ENCODE results near the gene GFAP.

Gene GFAP

DNA sequence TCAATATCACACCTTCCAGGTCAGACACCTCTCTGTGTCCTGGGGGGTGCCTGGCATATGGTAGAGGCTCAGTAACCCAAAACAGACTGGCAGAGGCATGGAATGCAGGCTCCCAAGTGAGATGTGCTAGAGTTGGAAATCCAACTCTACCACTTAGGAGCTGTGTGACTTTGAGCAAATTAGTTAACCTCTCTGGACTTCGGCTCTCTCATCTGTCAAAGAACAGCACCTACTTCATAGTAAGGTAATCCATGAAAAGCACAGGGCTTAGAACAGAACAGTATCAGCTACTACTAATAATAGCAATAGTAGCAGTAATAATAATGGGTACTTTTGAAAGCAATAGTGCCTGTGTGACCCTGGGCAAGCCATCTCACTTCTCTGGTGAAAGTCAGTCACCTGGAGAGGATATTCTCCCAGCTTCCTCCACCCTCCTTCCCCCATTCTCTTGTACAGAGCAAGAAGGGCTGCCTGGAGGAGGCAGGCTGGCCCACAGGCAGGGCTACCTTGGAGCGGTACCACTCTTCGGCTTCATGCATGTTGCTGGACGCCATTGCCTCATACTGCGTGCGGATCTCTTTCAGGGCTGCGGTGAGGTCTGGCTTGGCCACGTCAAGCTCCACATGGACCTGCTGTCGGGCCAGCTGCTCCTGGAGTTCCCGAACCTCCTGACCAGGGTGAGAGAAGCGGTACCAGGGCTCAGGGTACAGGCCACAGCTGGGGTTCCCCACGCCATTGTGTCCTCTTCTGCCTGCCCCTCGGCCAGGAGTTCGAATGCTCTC is 2.3 kb downstream of the GFAP start:
- no peak for DNase-seq

DNA sequence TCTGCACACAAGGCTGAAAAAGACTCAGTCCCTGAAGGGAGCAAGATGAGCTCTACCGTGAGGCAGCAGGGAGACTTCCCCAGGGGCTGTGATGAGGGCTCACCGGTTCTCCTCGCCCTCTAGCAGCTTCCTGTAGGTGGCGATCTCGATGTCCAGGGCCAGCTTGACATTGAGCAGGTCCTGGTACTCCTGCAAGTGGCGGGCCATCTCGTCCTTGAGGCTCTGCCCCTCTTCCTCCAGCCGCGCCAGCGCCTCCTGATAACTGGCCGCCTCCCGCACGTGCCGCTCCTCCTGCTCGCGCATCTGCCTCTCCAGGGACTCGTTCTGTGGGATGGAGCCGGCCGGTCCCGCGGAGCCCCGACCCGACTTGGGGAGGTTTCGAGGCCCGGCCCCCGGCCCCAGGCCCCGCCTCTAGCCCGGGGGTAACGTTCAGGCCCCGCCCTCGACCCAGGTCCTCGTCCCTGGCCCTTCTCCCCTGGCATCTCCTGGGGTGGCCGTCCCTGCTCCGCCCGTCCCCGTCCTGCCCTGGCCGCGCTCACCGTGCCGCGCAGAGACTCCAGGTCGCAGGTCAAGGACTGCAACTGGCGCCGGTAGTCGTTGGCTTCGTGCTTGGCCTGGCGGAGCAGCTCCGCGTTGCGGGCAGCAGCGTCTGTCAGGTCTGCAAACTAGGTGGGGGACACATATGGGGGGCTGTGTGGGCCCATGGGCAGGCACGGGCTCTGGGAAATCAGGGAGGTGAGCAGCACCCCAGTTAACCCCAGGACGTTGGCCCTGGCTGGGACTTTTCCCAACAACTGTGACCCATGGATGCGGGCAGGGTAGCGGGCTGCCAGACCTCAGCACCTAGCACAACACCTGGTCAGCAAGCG is 3.9 kb downstream of the GFAP start:
- DNase-seq, result peak; percentile 32 to 46

DNA sequence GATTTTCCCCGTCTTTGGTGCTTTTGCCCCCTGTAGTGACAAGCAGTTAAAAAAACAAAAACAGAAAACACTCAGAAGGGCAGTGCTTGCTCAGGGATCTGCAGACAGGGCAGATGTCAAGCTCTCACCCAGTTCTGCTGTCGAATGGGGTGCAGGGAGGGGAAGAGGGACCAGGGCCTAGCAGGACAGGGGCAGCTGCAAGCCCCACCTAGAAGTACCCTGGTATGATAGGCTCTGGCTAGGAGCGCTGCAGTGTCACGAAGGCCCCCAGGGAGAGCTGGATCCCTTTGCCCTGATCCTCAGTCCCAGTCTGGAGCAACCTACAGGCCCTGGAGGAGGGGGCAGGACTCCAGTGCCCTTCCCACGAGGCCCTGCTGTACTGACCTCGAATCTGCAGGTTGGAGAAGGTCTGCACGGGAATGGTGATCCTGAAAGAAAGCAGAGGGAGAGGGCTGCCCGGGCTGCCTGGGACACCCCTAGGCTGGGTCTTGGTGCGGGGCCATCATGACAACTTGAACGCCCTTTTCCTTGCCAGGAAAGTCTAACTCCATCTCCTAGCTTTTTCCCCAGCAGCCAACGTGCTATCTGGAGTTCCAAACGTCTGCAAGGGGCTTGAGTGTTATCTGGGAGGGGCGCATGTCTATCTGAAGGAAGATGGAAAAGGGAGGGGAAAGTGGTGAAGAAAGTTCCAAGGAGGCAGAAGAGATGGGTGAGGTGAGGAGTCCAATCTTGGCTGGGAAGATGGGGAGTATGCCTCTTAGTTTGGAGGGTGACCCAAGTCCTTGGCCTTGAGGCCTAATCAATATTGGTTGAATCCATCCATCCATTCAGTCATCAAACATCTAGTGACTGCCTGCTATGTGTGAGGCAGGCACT is 4.8 kb downstream of the GFAP start:
- no peak for DNase-seq

DNA sequence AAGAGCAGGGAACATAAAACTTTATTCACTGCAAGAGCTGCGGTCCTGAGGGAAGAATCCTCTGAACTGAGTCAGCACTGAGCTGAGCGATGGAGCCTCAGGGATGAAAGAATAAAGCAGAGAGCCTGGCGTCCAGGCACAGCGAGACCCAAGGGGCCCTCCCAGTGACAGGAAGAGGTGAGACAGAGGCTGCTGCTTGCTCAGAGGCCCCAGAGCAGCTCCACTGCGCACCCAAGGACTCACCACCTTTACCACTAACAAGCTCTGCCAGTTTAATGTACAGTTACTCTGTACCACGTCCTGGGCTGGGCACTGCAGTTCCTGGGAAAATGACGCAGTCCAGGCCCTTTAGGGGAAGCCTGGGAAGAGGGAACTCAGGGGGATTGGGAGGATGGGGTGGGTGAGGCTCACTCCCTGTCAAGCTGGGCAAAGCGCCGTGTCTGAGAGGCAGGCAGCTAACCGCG is 5.6 kb downstream of the GFAP start:
- no peak for DNase-seq

DNA sequence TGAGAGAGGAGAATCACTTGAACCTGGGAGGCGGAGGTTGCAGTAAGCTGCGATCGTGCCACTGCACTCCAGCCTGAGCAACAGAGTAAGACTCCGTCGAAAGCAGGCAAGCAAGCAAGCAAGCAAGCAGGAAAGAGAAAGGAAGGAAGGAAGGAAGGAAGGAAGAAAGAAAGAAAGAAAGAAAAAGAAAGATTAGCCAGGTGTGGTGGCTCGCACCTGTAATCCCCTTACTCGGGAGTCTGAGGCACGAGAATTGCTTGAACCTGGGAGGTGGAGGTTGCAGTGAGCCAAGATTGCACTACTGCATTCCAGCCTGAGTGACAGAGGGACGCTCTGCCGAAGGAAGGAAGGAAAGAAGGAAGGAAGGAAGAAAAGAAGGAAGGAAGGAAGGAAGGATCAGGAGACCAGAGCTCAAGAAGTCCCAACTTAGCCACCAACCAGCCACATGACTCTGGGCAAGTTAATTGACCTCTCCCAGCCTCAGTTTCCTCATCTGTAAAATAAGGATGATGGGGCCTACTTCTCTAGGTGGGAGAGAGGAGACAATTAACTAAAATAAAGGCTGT is 6.5 kb downstream of the GFAP start:
- DNase-seq, result no peak

DNA sequence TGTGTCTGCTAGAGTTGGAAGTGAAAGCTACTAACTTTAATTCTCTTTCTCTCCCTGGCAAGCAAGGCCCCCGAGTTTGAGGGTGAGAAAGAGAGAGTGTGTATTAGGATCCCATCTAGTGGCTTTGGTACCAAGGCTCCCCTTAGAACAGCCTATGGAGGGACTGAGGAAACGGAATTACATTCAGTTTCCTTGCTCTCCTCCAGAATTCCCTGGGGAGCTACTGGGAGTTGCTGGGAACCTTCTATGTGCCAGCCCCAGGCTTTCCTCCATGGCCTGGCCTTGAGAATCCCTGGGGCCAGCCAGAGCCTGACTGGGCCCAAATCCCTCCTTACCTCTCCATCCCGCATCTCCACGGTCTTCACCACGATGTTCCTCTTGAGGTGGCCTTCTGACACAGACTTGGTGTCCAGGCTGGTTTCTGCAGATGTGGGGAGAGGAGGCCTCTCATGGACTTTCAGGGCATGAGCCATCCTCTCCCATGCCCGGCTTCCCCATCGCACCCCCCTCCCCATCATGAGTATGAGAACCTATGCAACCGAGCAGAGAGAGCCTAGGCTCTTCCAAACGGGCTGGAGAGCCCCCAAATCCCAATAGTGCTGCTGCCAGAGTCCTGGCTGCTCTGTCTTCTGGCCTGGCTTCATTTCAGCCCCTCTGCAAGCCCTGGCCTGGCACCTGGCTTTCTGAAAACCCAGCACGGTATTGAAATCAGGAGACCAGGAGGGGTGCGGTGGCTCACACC is 7.4 kb downstream of the GFAP start:
- no peak for DNase-seq

DNA sequence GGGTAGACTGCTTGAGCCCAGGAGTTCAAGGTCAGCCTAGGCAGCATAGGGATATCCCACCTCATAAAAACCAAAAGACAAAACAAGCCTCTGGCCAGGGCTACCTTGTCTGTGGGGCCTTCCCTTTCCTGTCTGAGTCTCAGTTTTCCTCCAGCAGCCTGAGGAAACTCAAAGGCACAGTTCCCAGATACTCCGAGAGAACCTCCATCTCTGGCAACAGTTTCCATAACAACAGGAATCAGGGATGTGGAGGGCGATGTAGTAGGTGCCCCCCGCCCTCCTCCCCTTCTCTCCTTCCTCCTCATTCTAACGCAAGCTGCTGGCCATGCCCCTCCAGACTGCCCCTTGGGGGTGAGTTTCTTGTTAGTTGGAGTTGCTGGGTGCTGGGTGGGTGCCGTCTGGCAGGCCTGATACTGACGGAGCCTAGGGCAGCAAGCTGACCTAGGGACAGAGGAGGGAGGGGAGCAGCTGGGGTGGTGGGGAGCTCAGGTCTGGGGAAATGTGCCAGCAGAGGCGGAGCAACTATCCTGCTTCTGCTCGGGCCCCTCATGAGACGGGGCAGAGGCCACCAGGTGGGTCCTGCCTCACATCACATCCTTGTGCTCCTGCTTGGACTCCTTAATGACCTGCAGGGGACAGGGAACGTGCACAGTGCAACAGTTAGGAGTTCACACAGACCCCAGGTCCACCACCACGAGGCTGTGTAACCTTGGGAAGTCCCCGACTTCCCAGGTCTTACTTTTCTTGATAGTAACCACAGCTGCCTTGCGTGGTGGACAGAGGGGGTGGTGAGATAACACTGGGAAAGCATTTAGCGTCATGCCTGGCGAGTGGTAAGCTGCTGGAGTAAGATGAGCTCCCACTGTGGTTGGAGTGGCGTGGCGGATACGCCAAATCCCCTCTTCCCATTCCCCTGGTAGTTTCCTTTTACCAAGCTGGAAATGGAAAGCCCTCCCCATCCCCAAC is 8.3 kb downstream of the GFAP start:
- DNase-seq, result no peak

DNA sequence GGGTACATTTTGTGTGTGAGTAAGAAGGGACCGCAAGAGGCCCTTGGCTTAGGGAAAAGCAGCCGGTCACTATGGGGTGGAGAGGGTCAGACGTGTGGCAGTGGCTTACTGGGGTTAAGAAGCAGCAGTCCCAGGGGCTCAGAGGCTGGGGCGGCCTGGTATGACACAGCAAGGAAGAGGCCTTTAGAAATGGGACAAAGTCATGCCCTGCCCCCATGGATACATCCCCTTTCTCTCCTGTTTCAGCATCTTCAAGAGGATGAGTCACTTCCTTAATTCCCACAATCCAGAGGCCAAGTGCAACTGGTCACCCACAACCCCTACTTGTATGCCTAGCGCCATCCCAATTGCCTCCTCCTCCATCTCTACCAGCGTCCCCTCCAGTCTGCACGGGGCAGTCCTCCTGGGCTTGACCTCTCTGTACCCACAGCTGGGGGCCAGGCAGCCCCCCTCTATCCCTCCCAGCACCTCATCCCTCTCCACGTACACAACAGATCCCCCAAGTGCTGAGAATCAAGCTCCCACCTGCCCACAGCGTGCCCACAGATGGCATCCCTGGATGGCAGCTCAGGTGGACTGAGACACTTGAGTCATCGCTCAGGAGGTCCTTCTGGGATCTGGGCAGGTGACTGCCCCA is 9.2 kb downstream of the GFAP start:
- peak; percentile 71 to 82 for DNase-seq

DNA sequence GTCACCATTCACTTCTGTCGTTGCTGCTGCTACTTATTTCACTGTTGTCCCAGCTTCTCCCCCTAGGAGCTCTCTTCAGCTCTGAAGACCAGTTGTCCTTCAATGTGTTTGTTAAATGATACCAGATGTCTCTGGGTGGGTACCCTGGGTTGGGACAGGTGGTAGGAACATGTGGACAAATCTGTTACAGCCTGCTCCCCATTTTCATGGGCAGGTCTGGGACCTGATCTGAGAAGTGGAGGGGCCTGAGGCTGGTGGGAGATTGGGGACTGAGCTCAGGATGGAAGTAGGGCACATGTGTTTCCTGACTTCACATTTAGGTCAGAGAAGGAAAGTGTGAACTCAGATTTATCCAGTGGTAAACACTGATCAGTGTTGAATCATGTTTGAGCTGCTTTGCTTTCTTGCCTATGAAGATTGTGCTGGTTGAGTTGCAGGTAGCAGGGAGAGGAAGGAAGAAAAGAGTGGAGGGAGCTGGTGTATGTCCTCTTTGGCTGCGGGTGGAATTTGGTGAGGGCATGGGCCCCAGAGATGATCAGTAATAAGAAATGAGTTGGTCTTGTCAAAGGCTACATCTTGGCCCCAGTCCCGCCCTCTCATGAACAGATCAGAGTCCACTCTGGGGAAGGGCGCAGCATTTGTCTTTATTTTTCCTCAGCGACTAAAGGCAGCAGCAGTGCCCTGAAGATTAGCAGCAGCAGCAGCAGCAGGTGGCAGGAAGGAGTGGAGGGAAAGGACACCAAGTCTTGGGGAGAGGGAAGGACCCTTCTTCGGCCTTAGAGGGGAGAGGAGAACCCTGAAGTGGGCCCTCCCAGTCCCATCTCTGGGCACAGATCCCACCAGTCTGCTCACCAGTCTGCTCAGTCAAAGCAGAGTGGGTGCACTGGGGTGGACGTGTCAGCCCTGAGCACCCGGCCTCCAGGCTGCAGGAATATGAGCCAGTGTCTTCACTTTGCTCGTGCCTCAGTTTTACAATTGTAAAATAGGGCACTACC is 10.0 kb downstream of the GFAP start:
- no peak for DNase-seq

DNA sequence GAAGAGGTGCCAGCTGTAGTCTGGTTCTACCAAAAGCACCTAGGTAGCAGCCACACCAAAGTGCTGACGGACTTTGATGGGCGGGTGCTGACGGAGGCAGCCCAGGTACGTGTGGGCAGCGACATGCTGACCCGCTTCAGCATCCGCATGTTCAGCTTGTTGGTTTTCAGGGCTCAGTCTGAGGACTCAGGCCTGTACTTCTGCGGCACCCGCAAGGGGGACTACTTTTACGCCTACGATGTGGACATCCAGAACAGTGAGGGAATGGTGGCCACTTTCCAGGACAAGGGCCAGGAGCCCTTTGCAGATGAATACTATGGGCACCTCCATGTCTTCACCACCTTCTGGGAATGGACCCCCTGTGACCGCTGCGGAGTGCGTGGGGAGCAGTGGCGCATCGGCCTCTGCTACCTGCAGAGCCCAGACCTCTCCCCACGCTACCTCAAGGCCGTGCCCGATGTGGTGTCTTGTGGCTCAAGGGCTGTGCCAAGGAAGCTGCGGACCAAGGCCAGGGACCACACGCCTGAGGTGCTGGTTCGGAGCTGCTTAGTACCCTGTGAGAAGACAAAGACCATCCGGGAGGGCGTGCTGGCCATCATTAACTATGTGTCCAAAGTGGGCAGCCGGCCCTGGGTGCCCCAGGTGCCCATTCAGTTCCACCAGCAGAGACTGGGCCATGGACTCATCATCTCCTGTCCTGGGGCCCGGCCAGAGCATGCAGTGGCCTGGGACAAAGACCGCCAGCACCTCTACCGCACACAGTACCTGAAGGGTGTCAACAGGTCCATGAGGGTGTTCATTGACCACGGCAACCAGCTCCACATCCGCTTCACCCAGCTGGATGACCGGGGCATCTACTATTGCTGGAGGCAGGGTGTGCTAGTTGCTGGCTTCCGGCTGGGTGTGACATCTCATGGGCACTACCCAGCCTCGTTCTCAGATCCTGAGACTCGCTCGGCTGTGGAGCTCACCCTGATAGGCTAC is 11.0 kb downstream of the GFAP start:
- no peak for DNase-seq

DNA sequence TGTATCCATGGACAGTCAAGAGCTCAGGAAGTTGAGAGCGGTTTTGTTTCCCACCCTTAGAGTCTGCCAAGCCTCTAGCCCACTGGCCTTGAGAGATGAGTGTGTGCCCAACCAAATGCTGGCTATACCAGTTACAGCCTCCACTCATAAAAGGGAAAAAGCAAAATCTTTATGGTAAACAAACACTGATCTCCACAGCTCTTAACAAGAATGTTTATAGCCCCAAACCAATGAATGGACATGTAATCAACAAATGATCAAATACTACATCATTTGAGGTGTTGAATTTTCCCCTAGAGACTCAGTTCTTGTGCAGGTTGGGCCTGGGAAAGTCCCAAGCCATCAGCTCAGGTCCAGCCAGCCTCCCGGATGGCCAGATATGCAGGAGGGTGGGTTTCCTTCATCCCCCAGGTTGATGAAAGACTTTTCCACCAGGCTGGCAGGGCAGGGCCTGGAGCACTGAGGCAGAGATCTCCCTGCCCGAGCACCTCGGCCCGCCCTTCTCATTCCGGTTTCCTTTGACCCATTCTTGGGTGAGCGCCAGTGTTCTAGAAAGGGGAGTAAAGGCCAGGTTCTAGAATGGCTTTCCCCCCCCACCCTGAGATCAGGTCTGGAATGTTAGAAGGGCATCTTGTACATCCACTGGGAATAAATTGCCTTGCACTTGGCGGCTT is 12.2 kb downstream of the GFAP start:
- no peak for DNase-seq

DNA sequence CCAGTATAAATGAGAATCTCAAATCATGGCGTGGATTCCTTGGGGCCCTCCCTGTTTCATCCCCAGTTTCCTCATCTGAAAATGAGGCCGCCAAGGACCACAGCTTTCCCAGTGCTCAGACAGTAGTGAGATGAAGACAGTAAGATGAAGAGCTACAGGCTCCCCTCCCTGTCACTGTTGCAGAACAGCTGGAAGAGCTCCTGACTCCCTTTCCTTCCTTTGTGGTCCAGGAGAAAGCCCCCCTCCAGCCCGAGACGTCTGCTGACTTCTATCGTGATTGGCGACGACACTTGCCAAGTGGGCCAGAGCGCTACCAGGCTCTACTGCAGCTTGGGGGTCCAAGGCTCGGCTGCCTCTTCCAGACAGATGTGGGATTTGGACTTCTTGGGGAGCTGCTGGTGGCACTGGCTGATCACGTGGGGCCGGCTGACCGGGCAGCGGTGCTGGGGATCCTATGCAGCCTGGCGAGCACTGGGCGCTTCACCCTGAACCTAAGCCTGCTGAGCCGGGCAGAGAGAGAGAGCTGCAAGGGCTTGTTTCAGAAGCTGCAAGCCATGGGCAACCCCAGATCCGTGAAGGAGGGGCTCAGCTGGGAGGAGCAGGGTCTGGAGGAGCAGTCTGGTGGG is 13.1 kb downstream of the GFAP start:
- no peak for DNase-seq

DNA sequence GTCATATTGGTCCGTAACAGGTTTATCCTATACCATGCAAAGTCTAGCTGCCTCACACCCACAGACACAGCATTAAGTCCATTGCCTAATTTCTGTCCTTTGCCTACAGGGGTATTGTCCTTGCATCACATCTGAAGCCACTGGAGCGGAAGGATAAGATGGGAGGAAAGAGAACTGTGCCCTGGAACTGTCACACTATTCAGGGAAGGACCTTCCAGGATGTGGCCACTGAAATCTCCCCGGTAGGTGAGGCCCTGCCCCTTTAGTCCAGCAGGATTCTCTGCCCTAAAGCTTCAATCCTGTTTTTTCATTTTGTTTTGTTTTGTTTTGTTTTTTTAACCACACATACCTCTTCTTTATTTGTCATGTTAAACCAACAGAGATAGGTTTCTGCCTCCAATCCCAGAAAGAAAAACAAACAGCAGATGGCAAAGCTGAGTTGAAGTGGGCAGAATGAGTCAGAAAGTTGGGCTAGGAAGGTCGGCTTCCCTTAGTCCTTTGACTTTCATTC is 13.8 kb downstream of the GFAP start:
- peak; percentile 45 to 69 for DNase-seq

DNA sequence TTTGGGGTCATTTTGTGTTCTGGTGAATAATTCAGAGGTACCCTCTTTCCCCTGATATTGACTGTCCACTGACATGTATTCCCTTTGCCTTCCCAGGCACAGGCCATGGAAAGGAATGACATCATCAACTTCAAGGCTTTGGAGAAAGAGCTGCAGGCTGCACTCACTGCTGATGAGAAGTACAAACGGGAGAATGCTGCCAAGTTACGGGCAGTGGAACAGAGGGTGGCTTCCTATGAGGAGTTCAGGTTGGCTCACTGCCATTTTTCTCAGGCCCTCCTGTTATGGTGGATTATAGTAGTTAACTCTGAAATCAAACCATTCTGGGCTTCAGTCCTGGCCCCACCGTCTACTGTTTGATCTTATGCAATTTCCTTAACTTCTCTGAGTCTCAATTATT is 14.4 kb downstream of the GFAP start:
- DNase-seq, result no peak

DNA sequence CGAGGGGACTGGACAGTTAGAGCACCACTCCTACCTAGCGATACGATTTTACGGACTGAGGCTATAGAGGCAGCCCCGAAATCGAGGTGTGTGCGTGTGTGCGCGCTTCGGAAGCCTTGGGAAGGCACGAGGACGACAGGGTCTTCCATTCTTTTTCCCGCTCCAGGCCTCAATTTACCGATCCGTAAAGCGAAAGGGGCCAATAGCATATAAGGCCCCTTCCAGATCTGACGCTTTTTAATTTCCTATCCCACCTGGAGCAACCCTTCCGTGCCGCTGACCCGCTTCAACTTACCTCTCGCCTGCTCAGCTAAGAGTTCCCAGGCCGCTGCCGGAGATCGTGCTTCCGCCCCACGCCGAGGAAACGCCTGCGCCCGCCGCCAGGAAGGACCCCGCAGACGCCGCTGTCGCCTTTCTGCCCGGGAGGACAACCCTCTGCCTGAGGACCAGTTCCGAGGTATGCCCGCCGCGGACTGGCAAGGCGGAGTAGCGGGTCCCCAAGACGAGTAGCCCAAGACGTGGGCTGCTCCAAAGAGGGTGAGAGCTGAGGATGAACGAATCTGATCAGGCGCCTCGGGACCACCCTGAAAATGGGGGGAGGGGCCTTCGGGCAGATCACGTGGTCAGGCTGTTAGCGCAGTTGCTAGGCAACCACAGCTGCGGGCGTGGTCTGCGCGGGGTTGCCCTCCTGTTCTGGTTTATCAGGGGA is 16.1 kb downstream of the GFAP start, which contains the start of gene EFTUD2:
TSS of gene EFTUD2 (minus strand) at position 372 of the 709 bp plus-strand sequence. CDS start 4,924 bp downstream, outside the sequence.
- peak; percentile 75 to 93 for DNase-seq

DNA sequence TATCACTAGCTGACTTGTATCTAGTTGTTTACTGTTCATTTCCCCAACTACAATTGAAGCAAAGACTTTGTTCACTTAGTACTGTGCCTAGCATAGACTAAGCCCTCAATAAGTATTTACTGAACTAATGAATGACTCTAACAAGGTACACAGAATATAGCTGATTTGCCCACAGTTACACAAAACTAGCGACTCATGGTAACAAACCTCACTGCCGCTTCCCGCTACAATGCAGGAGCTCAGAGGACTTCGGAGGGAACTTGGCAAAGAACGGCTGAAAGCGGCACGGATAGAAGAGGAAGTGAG is 16.6 kb downstream of the GFAP start:
- peak; percentile 68 to 69 for DNase-seq

Measured in inflammatory macrophage treated with lipopolysaccharide for 1 hour (primary cell).